ENCODE results near the gene XCL1. TPM values are rescaled to one million over a fixed set of nuclear protein-coding genes. Genes with fewer than 3 reads are reported as not detected.

Gene XCL1
- total and polyA plus RNA-seq, 3 donors from 2014 or later, result 0.51 TPM; not detected in 2

DNA sequence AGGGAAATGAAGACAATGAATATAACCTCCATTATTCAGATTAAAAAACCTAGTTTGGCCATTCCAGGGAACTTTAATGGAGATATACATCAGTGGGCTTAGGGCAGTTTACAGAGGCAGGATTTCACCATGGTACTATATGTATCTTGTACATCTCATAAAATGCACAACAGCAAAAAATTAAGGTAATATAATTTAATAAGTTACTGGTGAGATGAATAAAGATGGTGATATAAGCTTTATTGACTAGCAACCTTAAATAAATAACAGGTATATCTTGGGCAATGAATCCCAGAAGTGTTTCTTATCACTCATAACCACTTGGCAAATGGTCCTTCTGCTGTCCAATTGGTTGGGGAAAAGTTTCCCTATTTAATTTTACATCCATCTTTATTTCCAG, 29.0 kb downstream of the XCL1 start:
- H3K4me3 ChIP-seq, result no peak overlapping the region
- no peaks in the 10 kb centered on the region for H3K9me3 ChIP-seq
- no peaks in the 10 kb centered on the region for H3K27me3 ChIP-seq
- TF ChIP-seq CTCF (IDR thresholded peaks at IDR 0.05), result no peak
- no peak for TF ChIP-seq POLR2A (IDR thresholded peaks at IDR 0.05)
- intact Hi-C loops (cut with DNase I; ENCODE audit: low total_unique reads), result no loop called here
- no peaks in the 10 kb centered on the region for H3K36me3 ChIP-seq (ENCODE audit: low read depth, missing control alignments)
- no peak for DNase-seq
- peaks cover 11% of the 10 kb centered on the region for H3K4me1 ChIP-seq
- H3K27ac ChIP-seq, result no peak overlapping the region

DNA sequence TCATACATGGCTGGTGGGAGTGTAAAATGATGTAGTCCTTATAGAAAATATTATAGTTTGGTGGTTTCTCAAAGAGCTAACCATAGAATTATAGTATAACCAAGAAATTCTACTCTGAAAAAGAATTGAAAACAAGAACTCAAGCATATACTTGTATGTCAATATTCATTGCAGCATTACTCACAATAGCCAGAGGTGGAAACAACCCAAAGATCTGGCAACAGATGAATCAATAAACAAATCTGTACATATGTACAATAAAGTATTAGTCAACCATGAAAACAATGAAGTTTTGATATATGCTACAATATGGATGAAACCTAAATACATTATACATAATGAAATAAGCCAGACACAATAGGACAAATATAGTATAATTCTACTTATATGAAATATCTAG, 29.7 kb downstream of the XCL1 start:
- no peak overlapping the region for H3K27ac ChIP-seq
- intact Hi-C loops (cut with DNase I; ENCODE audit: low total_unique reads), result no loop called here
- TF ChIP-seq POLR2A (IDR thresholded peaks at IDR 0.05) (no peak), CTCF (IDR thresholded peaks at IDR 0.05) (no peak)
- H3K4me1 ChIP-seq, result peaks cover 11% of the 10 kb centered on the region
- no peaks in the 10 kb centered on the region for H3K27me3 ChIP-seq
- DNase-seq, result no peak
- H3K36me3 ChIP-seq (ENCODE audit: low read depth, missing control alignments), result no peaks in the 10 kb centered on the region
- H3K4me3 ChIP-seq, result no peak overlapping the region
- H3K9me3 ChIP-seq, result no peaks in the 10 kb centered on the region

- peaks cover 11% of the 10 kb centered on the region for H3K4me1 ChIP-seq
- no peak for DNase-seq
- 88 to 96% methylated on average over 3 of the region's 3 CpGs for WGBS, 2 donors
Observed at GRCh38 chr1:168607872-168608428, 31.5 kb downstream of the XCL1 start.

DNA sequence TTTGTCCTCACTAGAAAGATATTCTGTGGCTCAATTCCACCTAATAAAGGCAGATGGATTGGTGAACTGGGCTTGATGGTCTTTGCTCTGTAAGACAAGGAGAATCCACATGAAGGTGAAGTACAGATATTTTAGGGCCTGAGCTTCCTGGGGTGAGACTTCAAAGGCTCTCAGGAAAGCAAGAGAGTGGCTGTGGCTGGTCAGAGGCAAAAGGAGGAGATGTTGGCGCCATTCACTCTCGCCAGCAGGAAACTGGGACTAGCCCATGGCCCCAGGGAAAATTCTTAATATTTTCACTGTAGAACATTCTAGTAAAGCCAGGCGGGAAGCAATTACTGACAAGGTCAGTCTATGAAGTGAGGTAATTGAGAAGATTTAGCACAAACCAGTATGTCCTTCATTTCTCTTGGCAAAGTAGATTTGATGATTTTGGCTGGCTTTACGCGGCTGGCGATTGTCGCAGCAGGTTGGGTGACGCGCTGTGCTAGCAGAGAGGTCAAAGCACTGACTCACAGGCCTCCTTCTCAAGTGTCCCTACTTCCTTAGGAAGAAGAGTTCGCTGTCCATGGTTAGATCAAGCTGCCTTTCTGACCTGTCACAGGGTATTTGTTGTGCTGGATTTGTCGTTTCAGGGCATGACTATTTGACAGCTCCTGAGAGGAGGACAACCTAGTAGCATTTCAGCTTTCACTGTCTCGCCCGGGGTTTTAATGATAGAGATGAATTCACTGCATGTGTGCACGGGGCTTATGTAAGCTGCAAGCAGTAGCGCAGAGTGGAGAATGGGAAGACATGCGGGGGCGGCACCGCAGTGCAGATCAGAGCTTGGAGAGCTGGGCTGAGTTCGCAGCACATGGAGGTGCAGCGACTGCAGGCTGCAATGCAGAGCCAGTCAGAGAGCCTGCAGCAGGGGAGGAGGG, 32.7 kb downstream of the XCL1 start:
- peak overlapping the region in 1 of 2 donors; percentile 35 for H3K4me3 ChIP-seq
- TF ChIP-seq CTCF (IDR thresholded peaks at IDR 0.05) (no peak), POLR2A (IDR thresholded peaks at IDR 0.05) (no peak)
- peaks cover 22% of the 10 kb centered on the region for H3K4me1 ChIP-seq
- 22 to 27% methylated on average over 20 of the region's 20 CpGs for WGBS, 2 donors
- no peaks in the 10 kb centered on the region for H3K9me3 ChIP-seq
- H3K27me3 ChIP-seq, result no peaks in the 10 kb centered on the region
- peak; percentile 81 for DNase-seq
- intact Hi-C loops (cut with DNase I; ENCODE audit: low total_unique reads), result no loop called here
- no peaks in the 10 kb centered on the region for H3K36me3 ChIP-seq (ENCODE audit: low read depth, missing control alignments)
- H3K27ac ChIP-seq, result peak overlapping the region in 1 of 2 donors; percentile 32

More at GRCh38 chr1:168607872-168608428, 31.5 kb downstream of the XCL1 start:
- no peak overlapping the region for H3K27ac ChIP-seq
- H3K36me3 ChIP-seq (ENCODE audit: low read depth, missing control alignments), result no peaks in the 10 kb centered on the region
- TF ChIP-seq POLR2A (IDR thresholded peaks at IDR 0.05) (no peak), CTCF (IDR thresholded peaks at IDR 0.05) (no peak)
- no peaks in the 10 kb centered on the region for H3K9me3 ChIP-seq
- intact Hi-C loops (cut with DNase I; ENCODE audit: low total_unique reads), result no loop called here
- no peak overlapping the region for H3K4me3 ChIP-seq
- H3K27me3 ChIP-seq, result no peaks in the 10 kb centered on the region

Data from testis (tissue), 3 donors.